ENCODE results near the gene SPESP1.

Gene SPESP1

DNA sequence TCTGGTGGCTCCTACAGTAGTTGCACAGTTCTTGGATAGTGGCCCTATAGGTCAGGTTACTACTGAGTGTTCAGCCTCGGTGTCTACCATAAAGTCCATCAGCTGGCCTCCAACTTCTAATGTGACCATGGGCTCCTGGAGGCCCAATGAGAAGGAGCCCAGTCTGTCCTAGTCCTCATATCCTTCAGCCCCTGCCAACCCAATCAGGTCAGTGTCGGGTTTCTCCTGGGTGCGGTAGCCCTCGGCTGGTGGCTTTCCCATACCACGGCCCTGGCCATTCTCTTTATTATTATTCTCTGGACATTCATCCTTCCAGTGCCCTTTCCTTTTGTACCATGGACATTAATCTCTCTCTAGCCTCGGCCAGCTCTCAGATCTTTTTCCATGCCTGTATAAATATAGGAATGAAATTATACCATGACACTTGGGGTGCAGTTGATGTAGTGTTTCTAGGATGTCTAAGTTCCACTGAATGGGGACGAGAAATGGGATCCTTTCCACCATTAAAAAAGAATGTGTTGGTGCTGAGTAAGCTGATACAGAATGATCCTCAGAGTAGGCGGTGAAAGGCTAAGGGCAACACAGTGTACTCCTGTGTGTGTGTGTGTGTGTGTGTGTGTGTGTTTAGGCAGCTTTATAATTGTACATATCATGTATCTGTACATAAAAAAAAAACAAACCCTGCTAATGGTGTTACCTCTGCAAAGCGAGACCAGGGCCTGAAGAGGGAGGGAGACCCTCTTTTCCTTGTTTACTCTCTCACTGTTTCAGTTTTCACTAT is 64.8 kb downstream of the SPESP1 start:
- Histone ChIP-seq H3K9ac (ENCODE audit: low read length) (no peak overlapping the region), H3K4me3 (ENCODE audit: low read length) (no peak overlapping the region), H3K27me3 (ENCODE audit: control insufficient read depth, insufficient read depth, low read length) (no peaks in the 10 kb centered on the region), H3K4me1 (ENCODE audit: control insufficient read depth, insufficient read depth, low read length) (peaks cover 12% of the 10 kb centered on the region), H3K9me3 (ENCODE audit: control insufficient read depth, low read length) (no peaks in the 10 kb centered on the region), H3K36me3 (ENCODE audit: control insufficient read depth, insufficient read depth, low read length) (no peaks in the 10 kb centered on the region)

Measured in mucosa of stomach (tissue), 1 donor.